ENCODE measurements around the gene FLT1. TPM values are rescaled to one million over a fixed set of nuclear protein-coding genes. Genes with fewer than 3 reads are reported as not detected.

The FLT1 gene
- total RNA-seq, 2 donors from 2014 or later: 3.0 to 12.7 TPM

DNA sequence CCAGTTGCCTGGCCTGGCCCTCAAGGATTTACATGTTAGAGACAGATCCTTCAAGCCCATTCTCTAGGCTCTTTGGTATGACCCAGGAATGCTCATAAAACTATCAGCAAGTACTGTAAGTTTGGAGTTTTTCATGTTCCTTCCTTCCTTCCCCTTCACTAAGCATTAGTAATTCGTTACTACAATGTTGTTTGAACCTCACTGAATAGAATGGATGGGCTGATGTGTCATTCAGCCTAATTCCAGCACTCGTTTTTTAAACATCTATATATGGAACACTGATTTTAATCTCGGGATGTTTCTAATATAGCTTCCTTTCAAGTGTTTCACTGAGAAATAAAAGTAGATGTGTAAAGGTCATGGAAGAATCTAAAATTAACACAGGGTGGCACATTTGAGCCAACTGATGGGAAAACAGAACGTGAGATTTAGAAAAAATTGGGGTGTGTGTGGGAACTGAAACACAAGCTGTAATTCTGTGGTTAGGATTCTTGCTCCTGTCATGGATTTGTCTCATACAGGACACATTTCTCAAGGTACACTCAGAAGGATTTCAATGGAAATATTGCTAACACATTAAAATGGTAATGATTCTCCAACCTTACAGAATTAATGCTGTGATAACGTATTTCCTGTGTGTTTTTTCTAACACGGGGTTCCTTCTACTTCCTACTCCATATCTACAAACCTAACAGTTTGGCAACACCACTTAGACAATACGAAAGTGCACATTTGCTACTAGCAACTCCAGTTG is 93.4 kb downstream of the FLT1 start:
- H3K4me3 Mint-ChIP-seq: no peak overlapping the region

GRCh38 chr13:28396053-28396452 is 98.9 kb downstream of the FLT1 start:
- Mint-ChIP-seq H3K27ac (no peak overlapping the region), H3K4me3 (no peak overlapping the region), H3K9me3 (no peaks in the 10 kb centered on the region), H3K4me1 (no peaks in the 10 kb centered on the region), H3K27me3 (peaks cover 4% of the 10 kb centered on the region), H3K36me3 (ENCODE audit: low read depth) (peaks cover 6% of the 10 kb centered on the region)
- no peak for ATAC-seq (replicated peaks)

More for the DNA sequence above, 93.4 kb downstream of the FLT1 start:
- peak; percentile 14 for ATAC-seq (replicated peaks)
- Mint-ChIP-seq H3K9me3 (no peaks in the 10 kb centered on the region), H3K36me3 (ENCODE audit: low read depth) (no peaks in the 10 kb centered on the region), H3K27me3 (peaks cover 3% of the 10 kb centered on the region), H3K4me1 (peaks cover 4% of the 10 kb centered on the region), H3K27ac (no peak overlapping the region)

DNA sequence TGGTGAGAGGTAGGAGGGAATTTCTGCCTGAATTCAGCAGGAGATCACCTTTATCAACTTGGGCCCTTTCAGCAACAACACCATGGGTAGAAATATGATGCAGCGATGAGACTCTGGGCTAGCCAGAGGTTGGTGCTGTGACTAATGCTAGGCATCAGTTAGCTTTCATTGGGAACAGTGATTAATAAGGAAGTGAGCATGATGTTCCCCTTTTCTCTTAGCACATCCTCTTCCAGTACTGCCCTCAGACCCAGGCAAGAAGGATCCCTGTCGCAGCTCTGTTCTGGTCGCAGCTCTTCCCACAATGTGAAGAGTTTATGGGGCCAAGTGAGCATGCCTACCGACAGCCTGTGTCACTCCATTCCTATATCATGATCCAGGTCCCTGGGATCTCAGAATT is 100.5 kb downstream of the FLT1 start:
- Mint-ChIP-seq H3K9me3 (no peaks in the 10 kb centered on the region), H3K4me1 (no peaks in the 10 kb centered on the region), H3K36me3 (ENCODE audit: low read depth) (peaks cover 16% of the 10 kb centered on the region), H3K27ac (no peak overlapping the region), H3K27me3 (peaks cover 8% of the 10 kb centered on the region), H3K4me3 (no peak overlapping the region)
- peak; percentile 18 for ATAC-seq (replicated peaks)

DNA sequence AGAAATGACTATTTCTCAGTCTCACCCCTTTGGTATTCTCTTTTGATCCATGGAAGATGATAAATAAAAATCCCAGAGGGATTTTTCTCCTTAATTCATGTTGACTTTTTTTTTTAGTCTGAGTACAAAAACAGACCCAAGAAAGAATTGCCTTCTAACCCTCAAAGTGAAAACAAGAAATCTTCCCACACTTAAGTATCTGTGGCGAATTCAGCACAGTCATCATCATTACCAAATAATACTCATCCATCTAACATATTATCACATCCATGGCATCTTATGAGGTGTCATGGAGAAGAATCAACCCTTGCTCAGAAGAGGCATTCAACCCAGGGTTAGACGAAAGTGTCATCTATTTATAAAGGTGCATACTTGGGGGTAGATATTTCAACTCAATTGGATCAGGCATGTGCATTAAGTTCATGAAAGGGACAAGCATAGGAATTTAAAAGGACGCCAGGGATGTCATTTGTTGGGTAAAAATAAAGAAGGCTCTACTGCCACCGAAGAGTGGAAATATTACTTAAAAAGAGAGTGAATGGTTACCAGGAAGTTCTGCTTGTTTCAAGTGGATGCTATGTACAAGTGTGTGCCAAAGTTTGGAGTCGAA is 101.9 kb downstream of the FLT1 start:
- Mint-ChIP-seq H3K4me1 (no peaks in the 10 kb centered on the region), H3K27me3 (peaks cover 8% of the 10 kb centered on the region), H3K27ac (no peak overlapping the region), H3K4me3 (no peak overlapping the region), H3K36me3 (ENCODE audit: low read depth) (peaks cover 21% of the 10 kb centered on the region), H3K9me3 (no peaks in the 10 kb centered on the region)
- no peak for ATAC-seq (replicated peaks)

DNA sequence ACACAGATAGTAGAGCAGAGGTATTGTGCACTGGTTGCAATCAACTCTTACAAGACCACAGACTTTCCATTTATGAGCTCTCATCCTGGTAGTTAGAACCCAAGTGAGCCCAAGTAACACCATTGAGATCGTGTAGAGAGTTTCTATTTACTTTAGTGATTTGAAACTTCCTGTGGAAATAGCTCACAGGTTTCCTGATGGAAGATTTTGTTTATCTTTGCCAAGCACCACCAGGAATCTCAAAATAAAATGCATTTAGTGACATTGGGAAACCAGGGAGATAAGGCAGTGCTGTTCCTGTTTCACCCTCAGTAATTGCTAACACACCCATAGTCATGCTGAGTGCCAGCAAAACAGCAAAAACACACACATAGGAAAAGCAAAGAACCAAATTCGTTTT is 102.5 kb downstream of the FLT1 start:
- Mint-ChIP-seq H3K27me3 (peaks cover 8% of the 10 kb centered on the region), H3K4me1 (no peaks in the 10 kb centered on the region), H3K27ac (no peak overlapping the region), H3K4me3 (no peak overlapping the region), H3K9me3 (no peaks in the 10 kb centered on the region), H3K36me3 (ENCODE audit: low read depth) (peaks cover 21% of the 10 kb centered on the region)
- no peak for ATAC-seq (replicated peaks)

DNA sequence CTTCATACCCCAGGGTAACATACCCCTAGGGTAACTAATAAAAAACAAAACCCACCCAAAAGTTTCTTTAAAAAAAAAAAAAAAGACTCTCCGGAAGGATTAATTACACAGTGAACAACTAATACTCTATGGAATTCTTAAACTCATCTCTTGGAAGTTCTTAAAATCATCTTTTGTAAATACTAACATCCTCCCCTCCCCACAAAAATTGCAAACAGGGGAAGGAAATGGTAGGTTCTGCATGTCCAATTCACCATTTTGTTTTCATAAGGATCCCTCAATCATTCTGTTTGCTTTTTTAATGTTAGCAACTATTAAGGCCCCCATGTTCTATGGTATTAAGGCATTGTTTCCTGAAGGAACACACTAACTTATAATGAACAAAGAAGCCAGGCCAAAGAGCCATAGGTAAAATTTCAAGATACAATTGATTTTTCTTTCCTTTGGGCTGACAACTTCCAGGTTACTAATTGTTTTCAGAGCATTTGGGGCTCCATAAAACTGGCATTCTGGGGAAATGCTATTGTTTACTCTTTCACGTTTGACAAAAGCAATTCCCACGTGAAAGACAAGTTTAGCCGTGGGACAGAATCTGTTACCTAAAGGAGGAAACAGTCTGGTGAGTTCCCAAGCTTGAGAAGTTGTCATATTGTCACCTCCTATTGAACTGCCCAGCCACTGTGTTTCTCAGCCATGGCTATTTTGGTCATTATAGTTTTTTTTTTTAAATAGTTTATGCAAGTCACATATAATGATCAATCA is 107.0 kb downstream of the FLT1 start:
- Mint-ChIP-seq H3K9me3 (no peaks in the 10 kb centered on the region), H3K27me3 (peaks cover 5% of the 10 kb centered on the region), H3K36me3 (ENCODE audit: low read depth) (peaks cover 17% of the 10 kb centered on the region), H3K4me3 (no peak overlapping the region), H3K4me1 (peaks cover 5% of the 10 kb centered on the region), H3K27ac (no peak overlapping the region)
- no peak for ATAC-seq (replicated peaks)

DNA sequence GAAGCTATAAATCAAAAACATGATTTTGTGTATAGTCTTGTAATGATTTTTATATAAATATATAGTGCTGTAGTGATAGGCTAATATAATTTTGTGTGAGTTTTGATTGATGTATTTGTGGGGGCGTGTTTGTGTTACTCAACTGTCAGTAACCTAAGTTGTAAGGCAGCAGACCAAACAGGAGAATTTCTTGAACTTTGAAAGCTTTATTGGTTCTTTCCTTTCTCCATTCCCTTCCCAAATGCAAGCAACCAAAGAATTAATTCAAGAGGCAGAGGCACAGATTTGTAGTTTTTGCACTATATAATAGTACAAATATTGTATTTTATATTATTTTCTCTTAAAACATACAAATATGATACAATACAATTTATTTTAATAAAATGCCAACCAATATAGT is 109.6 kb downstream of the FLT1 start:
- H3K9me3 Mint-ChIP-seq: no peaks in the 10 kb centered on the region
- no peak overlapping the region for H3K27ac Mint-ChIP-seq
- peaks cover 14% of the 10 kb centered on the region for H3K36me3 Mint-ChIP-seq (ENCODE audit: low read depth)
- peaks cover 14% of the 10 kb centered on the region for H3K27me3 Mint-ChIP-seq
- H3K4me1 Mint-ChIP-seq: peaks cover 5% of the 10 kb centered on the region
- no peak overlapping the region for H3K4me3 Mint-ChIP-seq
- ATAC-seq (replicated peaks): no peak

GRCh38 chr13:28384789-28385188 is 110.1 kb downstream of the FLT1 start:
- H3K4me1 Mint-ChIP-seq: peaks cover 5% of the 10 kb centered on the region
- ATAC-seq (replicated peaks): no peak
- H3K27ac Mint-ChIP-seq: no peak overlapping the region
- peaks cover 9% of the 10 kb centered on the region for H3K36me3 Mint-ChIP-seq (ENCODE audit: low read depth)
- peaks cover 13% of the 10 kb centered on the region for H3K27me3 Mint-ChIP-seq
- H3K4me3 Mint-ChIP-seq: no peak overlapping the region
- H3K9me3 Mint-ChIP-seq: no peaks in the 10 kb centered on the region

DNA sequence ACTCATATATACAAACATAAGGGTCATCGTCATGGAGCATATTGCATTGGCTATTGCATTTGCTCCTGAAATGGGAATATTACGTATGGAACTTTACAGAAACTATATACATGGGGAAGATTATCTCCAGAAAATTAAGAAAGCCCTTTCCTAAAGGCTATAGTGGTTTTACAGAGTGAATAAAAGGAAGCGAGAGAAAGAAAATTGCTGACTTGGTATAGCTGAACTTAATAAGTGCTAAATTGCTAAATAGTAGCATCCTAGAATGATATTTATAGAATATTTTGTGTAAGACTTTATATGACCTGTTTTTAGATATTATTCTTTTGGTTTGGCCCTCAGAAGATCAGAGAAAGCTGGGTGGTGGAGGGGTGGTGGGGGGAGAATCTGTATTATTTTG is 114.6 kb downstream of the FLT1 start:
- no peaks in the 10 kb centered on the region for H3K36me3 Mint-ChIP-seq (ENCODE audit: low read depth)
- H3K4me3 Mint-ChIP-seq: no peak overlapping the region

GRCh38 chr13:28379371-28380083 is 115.4 kb downstream of the FLT1 start:
- H3K36me3 Mint-ChIP-seq (ENCODE audit: low read depth): no peaks in the 10 kb centered on the region
- H3K9me3 Mint-ChIP-seq: no peaks in the 10 kb centered on the region
- no peak overlapping the region for H3K27ac Mint-ChIP-seq
- H3K4me3 Mint-ChIP-seq: no peak overlapping the region
- no peak for ATAC-seq (replicated peaks)
- H3K4me1 Mint-ChIP-seq: peaks cover under 1% of the 10 kb centered on the region
- peaks cover 15% of the 10 kb centered on the region for H3K27me3 Mint-ChIP-seq

More for the DNA sequence above, 114.6 kb downstream of the FLT1 start:
- Mint-ChIP-seq H3K9me3 (no peaks in the 10 kb centered on the region), H3K27me3 (peaks cover 15% of the 10 kb centered on the region), H3K4me1 (peaks cover 5% of the 10 kb centered on the region), H3K27ac (no peak overlapping the region)
- ATAC-seq (replicated peaks): no peak

DNA sequence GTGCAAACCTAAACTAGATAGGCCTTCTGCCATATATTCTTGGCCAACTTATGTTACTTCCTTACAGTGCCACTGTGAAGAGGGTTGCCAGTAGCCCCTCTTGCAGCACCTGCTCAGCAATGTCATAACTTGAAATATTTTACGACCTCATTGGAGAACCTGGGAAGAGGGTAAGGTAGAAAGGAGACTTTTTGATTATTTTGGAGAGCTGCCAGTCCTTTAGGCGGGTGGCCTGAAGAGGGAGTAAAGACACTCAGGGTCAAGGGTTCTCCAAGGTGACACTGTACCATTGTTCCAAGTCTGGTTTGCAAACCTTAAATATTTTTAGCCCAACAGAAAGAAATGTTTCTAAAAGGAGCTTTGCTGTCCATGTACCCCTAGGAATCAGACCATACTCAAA is 118.3 kb downstream of the FLT1 start:
- Mint-ChIP-seq H3K9me3 (no peaks in the 10 kb centered on the region), H3K27ac (no peak overlapping the region), H3K27me3 (peaks cover 5% of the 10 kb centered on the region), H3K4me1 (no peaks in the 10 kb centered on the region), H3K4me3 (no peak overlapping the region), H3K36me3 (ENCODE audit: low read depth) (no peaks in the 10 kb centered on the region)
- no peak for ATAC-seq (replicated peaks)

- Mint-ChIP-seq H3K36me3 (ENCODE audit: low read depth) (no peaks in the 10 kb centered on the region), H3K27ac (no peak overlapping the region), H3K4me1 (no peaks in the 10 kb centered on the region), H3K4me3 (no peak overlapping the region), H3K9me3 (no peaks in the 10 kb centered on the region), H3K27me3 (peaks cover 5% of the 10 kb centered on the region)
- no peak for ATAC-seq (replicated peaks)
Observed at GRCh38 chr13:28375250-28375930, 119.5 kb downstream of the FLT1 start.

GRCh38 chr13:28373810-28374209 is 121.1 kb downstream of the FLT1 start:
- H3K27ac Mint-ChIP-seq: no peak overlapping the region
- ATAC-seq (replicated peaks): no peak
- H3K4me1 Mint-ChIP-seq: no peaks in the 10 kb centered on the region
- no peaks in the 10 kb centered on the region for H3K9me3 Mint-ChIP-seq
- H3K27me3 Mint-ChIP-seq: peaks cover 8% of the 10 kb centered on the region
- H3K4me3 Mint-ChIP-seq: no peak overlapping the region
- no peaks in the 10 kb centered on the region for H3K36me3 Mint-ChIP-seq (ENCODE audit: low read depth)

GRCh38 chr13:28370448-28370847 is 124.5 kb downstream of the FLT1 start:
- Mint-ChIP-seq H3K4me1 (no peaks in the 10 kb centered on the region), H3K9me3 (no peaks in the 10 kb centered on the region), H3K27me3 (peaks cover 7% of the 10 kb centered on the region), H3K4me3 (no peak overlapping the region), H3K36me3 (ENCODE audit: low read depth) (no peaks in the 10 kb centered on the region), H3K27ac (no peak overlapping the region)
- no peak for ATAC-seq (replicated peaks)

Data from activated T-helper 17 cell treated with anti-CD3 and anti-CD28 coated beads, Interleukin-2, amount 50 U/mL, for 72 hours (primary cell).